Measurements from ENCODE around the gene RNASE4. TPM values are rescaled to one million over a fixed set of nuclear protein-coding genes. Genes with fewer than 3 reads are reported as not detected.

The RNASE4 gene
- total RNA-seq, 4 donors from 2014 or later: 90.9 to 193 (median 118) TPM

- no peak for DNase-seq (ENCODE audit: low spot score in 2 of 2)
- peaks cover 0 to 54% (median 24%) of the 10 kb centered on the region in 4 donors for H3K4me1 ChIP-seq
- WGBS, 2 donors: 73 to 91% methylated on average over 5 of the region's 5 CpGs
- H3K36me3 ChIP-seq: no peaks in the 10 kb centered on the region
- no peak for TF ChIP-seq EP300 (IDR thresholded peaks at IDR 0.05)
- TF ChIP-seq CTCF (IDR thresholded peaks at IDR 0.05): no peak
- H3K4me3 ChIP-seq: no peak overlapping the region
- no peaks in the 10 kb centered on the region for H3K27me3 ChIP-seq
- H3K27ac ChIP-seq: peak overlapping the region in 2 of 4 donors; percentile 16 to 52
- H3K9me3 ChIP-seq: no peaks in the 10 kb centered on the region
These were observed 3.2 kb downstream of the RNASE4 start for GRCh38 chr14:20687362-20688166.

- 78 to 85% methylated on average over 7 of the region's 7 CpGs for WGBS, 2 donors
- Histone ChIP-seq H3K27ac (peak within 1 kb of the TSS in 2 of 4 donors; percentile 16 to 52), H3K27me3 (no peaks in the 10 kb centered on the region), H3K4me3 (no peak within 1 kb of the TSS), H3K4me1 (peaks cover 0 to 54% (median 24%) of the 10 kb centered on the region in 4 donors), H3K9me3 (no peaks in the 10 kb centered on the region), H3K36me3 (peaks cover 0 to 1% (median 0%) of the 10 kb centered on the region in 3 donors)
- TF ChIP-seq EP300 (IDR thresholded peaks at IDR 0.05) (no peak), POLR2A (IDR thresholded peaks at IDR 0.05) (no peak), CTCF (IDR thresholded peaks at IDR 0.05) (no peak)
- DNase-seq (ENCODE audit: low spot score in 2 of 2): no peak
These were observed 3.9 kb downstream of the RNASE4 start, which contains the start of gene ANG for GRCh38 chr14:20688167-20688839. TSS of gene ANG (plus strand) at chr14:20688764. CDS start at chr14:20693565, 4,801 bp downstream.

- no peaks in the 10 kb centered on the region for H3K27me3 ChIP-seq
- H3K27ac ChIP-seq: peak overlapping the region in 2 of 4 donors; percentile 4 to 55
- peak in 1 of 2 donors; percentile 14 for TF ChIP-seq EP300 (IDR thresholded peaks at IDR 0.05)
- no peak for TF ChIP-seq POLR2A (IDR thresholded peaks at IDR 0.05)
- peak; percentile 78 to 86 (median 83) for TF ChIP-seq CTCF (IDR thresholded peaks at IDR 0.05)
- no peaks in the 10 kb centered on the region for H3K9me3 ChIP-seq
- 22 to 23% methylated on average over 9 of the region's 9 CpGs for WGBS, 2 donors
- H3K4me1 ChIP-seq: peaks cover 0 to 44% (median 19%) of the 10 kb centered on the region in 4 donors
- peaks cover 0 to 26% (median 0%) of the 10 kb centered on the region in 3 donors for H3K36me3 ChIP-seq
- H3K4me3 ChIP-seq: no peak overlapping the region
- DNase-seq (ENCODE audit: low spot score in 2 of 2): peak in 1 of 2 donors; percentile 82
These were observed 6.7 kb downstream of the RNASE4 start for GRCh38 chr14:20690848-20691640.

- Histone ChIP-seq H3K9me3 (no peaks in the 10 kb centered on the region), H3K4me3 (no peak overlapping the region), H3K4me1 (peaks cover 0 to 32% (median 9%) of the 10 kb centered on the region in 4 donors), H3K27me3 (no peaks in the 10 kb centered on the region), H3K27ac (peak overlapping the region in 2 of 4 donors; percentile 41 to 55), H3K36me3 (peaks cover 0 to 27% (median 0%) of the 10 kb centered on the region in 3 donors)
- DNase-seq (ENCODE audit: low spot score in 2 of 2): no peak
- WGBS, 2 donors: 67 to 77% methylated on average over 7 of the region's 7 CpGs
- TF ChIP-seq CTCF (IDR thresholded peaks at IDR 0.05) (no peak), POLR2A (IDR thresholded peaks at IDR 0.05) (no peak), EP300 (IDR thresholded peaks at IDR 0.05) (no peak)
These were observed 7.9 kb downstream of the RNASE4 start for GRCh38 chr14:20692116-20692751.
